Upper lobe of left lung (tissue), 4 donors: ENCODE results near the gene FAT3.

Experiments used
- EP300 ChIP-seq, 4 donors: sonication (generic); formaldehyde crosslinking; IDR thresholded peaks; one replicate each; pipeline ENCODE4 v1.5.1; 2017; ENCODE audit warnings: antibody characterized with exemption in 4 of 4, control low read depth in 2 of 4
- POLR2A ChIP-seq, 4 donors: fragments of 450-650 bp; IDR thresholded peaks; one replicate each; pipeline ENCODE4 v1.5.1; 2016 to 2017; ENCODE audit warnings: antibody characterized with exemption in 4 of 4, mild to moderate bottlenecking in 2 of 4
- TF ChIP-seq, protein P1 (sequence below), 6 experiments: fragments of 450-650 bp in 4 of 6; fragments of 200-600 bp in 2 of 6; sonication (generic) in 2 of 6; IDR thresholded peaks; one replicate each; pipeline ENCODE4 v1.5.1; 2016 to 2019; ENCODE audit warnings: antibody characterized with exemption in 6 of 6

DNA sequence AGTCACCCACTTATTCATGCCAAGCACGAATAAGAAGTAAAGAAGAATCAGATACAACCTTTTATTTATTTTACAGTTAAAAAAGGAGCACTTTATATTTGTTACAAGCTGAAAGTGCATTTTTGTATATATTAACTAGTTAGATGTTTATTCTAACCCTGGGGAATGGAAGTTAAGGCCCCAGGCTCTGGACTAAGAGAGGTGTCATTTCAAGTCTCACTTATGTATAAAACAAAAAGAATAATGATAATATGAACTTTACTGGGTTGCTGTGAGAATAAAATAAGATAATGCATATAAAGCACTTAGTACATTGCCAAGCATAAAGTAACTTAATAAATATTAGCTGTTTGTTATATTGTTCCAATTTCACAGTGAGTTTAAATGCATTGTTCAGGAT, 12.1 kb upstream of the FAT3 start:
- no peak for TF ChIP-seq EP300 (IDR thresholded peaks at IDR 0.05)
- TF ChIP-seq, protein P1, sequence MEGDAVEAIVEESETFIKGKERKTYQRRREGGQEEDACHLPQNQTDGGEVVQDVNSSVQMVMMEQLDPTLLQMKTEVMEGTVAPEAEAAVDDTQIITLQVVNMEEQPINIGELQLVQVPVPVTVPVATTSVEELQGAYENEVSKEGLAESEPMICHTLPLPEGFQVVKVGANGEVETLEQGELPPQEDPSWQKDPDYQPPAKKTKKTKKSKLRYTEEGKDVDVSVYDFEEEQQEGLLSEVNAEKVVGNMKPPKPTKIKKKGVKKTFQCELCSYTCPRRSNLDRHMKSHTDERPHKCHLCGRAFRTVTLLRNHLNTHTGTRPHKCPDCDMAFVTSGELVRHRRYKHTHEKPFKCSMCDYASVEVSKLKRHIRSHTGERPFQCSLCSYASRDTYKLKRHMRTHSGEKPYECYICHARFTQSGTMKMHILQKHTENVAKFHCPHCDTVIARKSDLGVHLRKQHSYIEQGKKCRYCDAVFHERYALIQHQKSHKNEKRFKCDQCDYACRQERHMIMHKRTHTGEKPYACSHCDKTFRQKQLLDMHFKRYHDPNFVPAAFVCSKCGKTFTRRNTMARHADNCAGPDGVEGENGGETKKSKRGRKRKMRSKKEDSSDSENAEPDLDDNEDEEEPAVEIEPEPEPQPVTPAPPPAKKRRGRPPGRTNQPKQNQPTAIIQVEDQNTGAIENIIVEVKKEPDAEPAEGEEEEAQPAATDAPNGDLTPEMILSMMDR (IDR thresholded peaks at IDR 0.05) = no peak
- no peak for TF ChIP-seq POLR2A (IDR thresholded peaks at IDR 0.05)
